IMR-90 (cell line): ENCODE measurements around the gene NPLOC4. TPM values are rescaled to one million over a fixed set of nuclear protein-coding genes. Genes with fewer than 3 reads are reported as not detected.

Experiments
- ATAC-seq: fragments of 200-7000 bp; cut with Tn5 transposase; 2 replicates; pipeline ENCODE4 v1.9.1; 2020; ENCODE audit warnings: low read depth, mild to moderate bottlenecking, moderate library complexity
- BruUV-seq: library from RNA; stranded (reverse); fragments of 400-500 nt; replicated peaks from 2 replicates; lab custom pipeline; 2021; lab: Mats Ljungman, UMichigan
- CTCF ChIA-PET: fragments of 300-600 bp; formaldehyde crosslinking; extraction: SDS; loops from one replicate; lab custom pipeline; 2021; ENCODE audit warnings: antibody characterized with exemption; lab: Yijun Ruan, JAX
- POLR2A ChIA-PET: fragments of 300-600 bp; sonication (Branson Sonifier 250); formaldehyde crosslinking; loops from one replicate; lab custom pipeline; 2022; ENCODE audit warnings: antibody characterized with exemption; ENCODE audit not compliant: unreplicated experiment; lab: Charles Lee
- DNase-seq: peaks from one replicate; pipeline ENCODE4 v3.0.0; 2013
- H2AFZ ChIP-seq: replicated peaks from 2 replicates; pipeline ENCODE3; 2013; ENCODE audit warnings: low read length, mild to moderate bottlenecking; ENCODE audit not compliant: poor library complexity
- H2AK5ac ChIP-seq: 2 replicates; pipeline ENCODE4 v1.6.1; 2013; ENCODE audit warnings: low read depth, low read length, inconsistent platforms
- H2AK9ac ChIP-seq: replicated peaks from 2 replicates; pipeline ENCODE3; 2013; ENCODE audit warnings: mild to moderate bottlenecking, low read depth, low read length, moderate library complexity; ENCODE audit not compliant: poor library complexity
- H2BK120ac ChIP-seq: 2 replicates; pipeline ENCODE4 v1.6.1; 2013; ENCODE audit warnings: low read depth, low read length, inconsistent platforms
- H2BK15ac ChIP-seq: 3 replicates; pipeline ENCODE4 v1.6.1; 2013; ENCODE audit warnings: low read depth, low read length, inconsistent platforms
- H2BK20ac ChIP-seq: 2 replicates; pipeline ENCODE4 v1.6.1; 2013; ENCODE audit warnings: low read depth, mild to moderate bottlenecking, inconsistent platforms, low read length, moderate library complexity
- H2BK5ac ChIP-seq: 2 replicates; pipeline ENCODE4 v1.6.1; 2013; ENCODE audit warnings: mild to moderate bottlenecking, low read depth, low read length, inconsistent platforms; ENCODE audit not compliant: poor library complexity, severe bottlenecking
- H3K14ac ChIP-seq: replicated peaks from 2 replicates; pipeline ENCODE4 v1.6.1; 2013; ENCODE audit warnings: low read depth, low read length, inconsistent platforms
- H3K18ac ChIP-seq: 2 replicates; pipeline ENCODE4 v1.6.1; 2013; ENCODE audit warnings: low read depth, low read length, control low read depth
- H3K23ac ChIP-seq: 2 replicates; pipeline ENCODE4 v1.6.1; 2013; ENCODE audit warnings: low read depth, low read length, inconsistent platforms
- H3K27ac ChIP-seq: 2 replicates; pipeline ENCODE4 v1.5.1; 2013; ENCODE audit warnings: mild to moderate bottlenecking, control low read depth, low read length; ENCODE audit not compliant: insufficient read depth
- H3K27me3 ChIP-seq: 2 replicates; pipeline ENCODE4 v1.6.1; 2013; ENCODE audit warnings: low read length; ENCODE audit not compliant: control insufficient read depth, insufficient read depth
- H3K36me3 ChIP-seq: 2 replicates; pipeline ENCODE4 v1.6.1; 2013; ENCODE audit warnings: low read length, mixed read lengths; ENCODE audit not compliant: control insufficient read depth, insufficient read depth
- H3K4ac ChIP-seq: 2 replicates; pipeline ENCODE4 v1.6.1; 2013; ENCODE audit warnings: low read depth, low read length, inconsistent platforms
- H3K4me1 ChIP-seq: 2 replicates; pipeline ENCODE4 v1.6.1; 2013; ENCODE audit warnings: low read length, mixed read lengths; ENCODE audit not compliant: control insufficient read depth, insufficient read depth
- H3K4me2 ChIP-seq: 2 replicates; pipeline ENCODE4 v1.6.1; 2013; ENCODE audit warnings: low read depth, mild to moderate bottlenecking, control low read depth, low read length, moderate library complexity
- H3K4me3 ChIP-seq: 2 replicates; pipeline ENCODE4 v1.5.1; 2013; ENCODE audit warnings: low read depth, mild to moderate bottlenecking, control low read depth, low read length, moderate library complexity; ENCODE audit not compliant: insufficient read depth
- H3K56ac ChIP-seq: 2 replicates; pipeline ENCODE4 v1.6.1; 2013; ENCODE audit warnings: low read length, inconsistent platforms; ENCODE audit not compliant: insufficient read depth; ENCODE audit errors: extremely low read depth
- H3K79me1 ChIP-seq, 2 experiments: 2 replicates each; pipeline ENCODE4 v1.6.1; 2013; ENCODE audit warnings: low read length in 2 of 2, inconsistent platforms in 1 of 2, low read depth in 1 of 2
- H3K9ac ChIP-seq: 2 replicates; pipeline ENCODE4 v1.6.1; 2013; ENCODE audit warnings: low read depth, low read length, control low read depth
- H3K9me1 ChIP-seq: 2 replicates; pipeline ENCODE4 v1.6.1; 2013; ENCODE audit warnings: low read length, inconsistent platforms; ENCODE audit not compliant: insufficient read depth
- H3K9me3 ChIP-seq: 2 replicates; pipeline ENCODE4 v1.6.1; 2013; ENCODE audit warnings: low read length; ENCODE audit not compliant: control insufficient read depth, insufficient read depth
- H4K20me1 ChIP-seq: 2 replicates; pipeline ENCODE4 v1.6.1; 2013; ENCODE audit warnings: low read length, inconsistent platforms; ENCODE audit not compliant: insufficient read depth
- H4K5ac ChIP-seq: 2 replicates; pipeline ENCODE4 v1.6.1; 2013; ENCODE audit warnings: mild to moderate bottlenecking, low read depth, low read length, control low read depth
- H4K8ac ChIP-seq, 2 experiments: 2 replicates each; pipeline ENCODE4 v1.6.1; 2013; ENCODE audit warnings: low read depth in 2 of 2, low read length in 2 of 2, control low read depth in 1 of 2, inconsistent platforms in 1 of 2
- H4K91ac ChIP-seq: 2 replicates; pipeline ENCODE4 v1.6.1; 2013; ENCODE audit warnings: low read depth, low read length, inconsistent platforms; ENCODE audit not compliant: insufficient read depth
- CHD1 ChIP-seq: IDR thresholded peaks from 2 replicates; pipeline ENCODE4 v1.6.1; 2012; ENCODE audit warnings: low read depth, low read length, improper control_type of control experiment
- CTCF ChIP-seq: conservative IDR thresholded peaks from 2 replicates; pipeline ENCODE4 v1.5.1; 2012; ENCODE audit warnings: mild to moderate bottlenecking, low read depth, low read length, improper control_type of control experiment
- FOS ChIP-seq: fragments of 150-350 bp; IDR thresholded peaks from 2 replicates; pipeline ENCODE4 v1.6.1; 2016; ENCODE audit warnings: low read depth, low read length
- MAZ ChIP-seq: IDR thresholded peaks from 2 replicates; pipeline ENCODE4 v1.6.1; 2012; ENCODE audit warnings: low read depth, mild to moderate bottlenecking, low read length, improper control_type of control experiment, moderate library complexity, borderline replicate concordance
- NFE2L2 ChIP-seq: fragments of 150-350 bp; IDR thresholded peaks from 2 replicates; pipeline ENCODE4 v1.6.1; 2016; ENCODE audit warnings: low read depth, mild to moderate bottlenecking, low read length
- POLR2A ChIP-seq: IDR thresholded peaks from 2 replicates; pipeline ENCODE4 v1.6.1; 2012; ENCODE audit warnings: mild to moderate bottlenecking, low read depth, low read length
- RAD21 ChIP-seq: IDR thresholded peaks from 2 replicates; pipeline ENCODE4 v1.6.1; 2012; ENCODE audit warnings: low read length, improper control_type of control experiment
- RFX5 ChIP-seq: IDR thresholded peaks from 2 replicates; pipeline ENCODE4 v1.8.0; 2012; ENCODE audit warnings: low read depth, mild to moderate bottlenecking, low read length, moderate library complexity
- SMC3 ChIP-seq: fragments of 150-350 bp; IDR thresholded peaks from 2 replicates; pipeline ENCODE4 v1.6.1; 2016; ENCODE audit warnings: low read depth, mild to moderate bottlenecking, antibody characterized with exemption, low read length, moderate library complexity
- WGBS, 2 experiments: methylation state at CpG; one replicate each; pipeline versions ENCODE4 v1.1.5 to v1.1.7; 2013; ENCODE audit warnings: missing lambda C conversion rate in 2 of 2; ENCODE audit not compliant: insufficient read length in 1 of 2; ENCODE audit errors: extremely low coverage in 2 of 2; 5-methylcytosine and 5-hydroxymethylcytosine counted together
- dilution Hi-C: fragments of 300-500 bp; cut with HindIII; formaldehyde crosslinking; loops from one replicate; pipeline ENCODE4 v1.14.3; 2018; ENCODE audit warnings: low sequenced_read_pairs; ENCODE audit not compliant: unreplicated experiment
- in situ Hi-C: fragments of 300-500 bp; cut with MboI; formaldehyde crosslinking; loops from 3 replicates; pipeline ENCODE4 v1.14.3; 2019; ENCODE audit warnings: low sequenced_read_pairs, inconsistent platforms, mixed read lengths
- intact Hi-C: fragments of 100-400 bp; cut with micrococcal nuclease; formaldehyde crosslinking; loops from 2 replicates; pipeline ENCODE4 v1.10.0; 2022
- polyA plus RNA-seq, 3 experiments: library from polyadenylated mRNA; depleted of rRNA; stranded (reverse); fragments of >200 nt; gene quantifications; 2 replicates each; pipeline ENCODE4 v1.2.3, GENCODE V29; 2012; ENCODE audit warnings: low replicate concordance in 1 of 3
- total RNA-seq: library from RNA; depleted of rRNA; stranded (reverse); fragments of >200 nt; gene quantifications from 2 replicates; pipeline ENCODE4 v1.2.3, GENCODE V29; 2012
- TF ChIP-seq, protein P1 (sequence below): fragments of 150-350 bp; IDR thresholded peaks from 2 replicates; pipeline ENCODE4 v1.6.1; 2016; ENCODE audit warnings: low read depth, mild to moderate bottlenecking, low read length, moderate library complexity, borderline replicate concordance

NPLOC4 gene
- total and polyA plus RNA-seq, 2 of the 4 experiments (the other 2 are of a cell fraction) = 70.4 to 78.3 TPM

- POLR2A ChIA-PET = no interaction called here
- H3K36me3 ChIP-seq = peaks cover 51% of the 10 kb centered on the region
These were observed 64.2 kb downstream of the NPLOC4 start for GRCh38 chr17:81572563-81573168.

More at GRCh38 chr17:81572563-81573168, 64.2 kb downstream of the NPLOC4 start:
- TF ChIP-seq, protein P1, sequence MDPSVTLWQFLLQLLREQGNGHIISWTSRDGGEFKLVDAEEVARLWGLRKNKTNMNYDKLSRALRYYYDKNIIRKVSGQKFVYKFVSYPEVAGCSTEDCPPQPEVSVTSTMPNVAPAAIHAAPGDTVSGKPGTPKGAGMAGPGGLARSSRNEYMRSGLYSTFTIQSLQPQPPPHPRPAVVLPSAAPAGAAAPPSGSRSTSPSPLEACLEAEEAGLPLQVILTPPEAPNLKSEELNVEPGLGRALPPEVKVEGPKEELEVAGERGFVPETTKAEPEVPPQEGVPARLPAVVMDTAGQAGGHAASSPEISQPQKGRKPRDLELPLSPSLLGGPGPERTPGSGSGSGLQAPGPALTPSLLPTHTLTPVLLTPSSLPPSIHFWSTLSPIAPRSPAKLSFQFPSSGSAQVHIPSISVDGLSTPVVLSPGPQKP = no peak
- TF ChIP-seq CTCF = no peak
- TF ChIP-seq RFX5 = no peak
- TF ChIP-seq RAD21 = no peak
- no peak for TF ChIP-seq FOS
- TF ChIP-seq SMC3 = no peak
- no peak for TF ChIP-seq CHD1
- TF ChIP-seq MAZ = no peak
- no peak for TF ChIP-seq NFE2L2
- no peak for TF ChIP-seq POLR2A
- H2BK120ac ChIP-seq = no peak overlapping the region
- dilution Hi-C loops = no loop called here
- H3K18ac ChIP-seq = no peak overlapping the region
- H2AFZ ChIP-seq = no peak overlapping the region
- no peak overlapping the region for H4K91ac ChIP-seq
- H3K4me1 ChIP-seq = peaks cover 27% of the 10 kb centered on the region
- H3K79me1 ChIP-seq = peaks cover 48 to 93% of the 10 kb centered on the region in 2 experiments
- CTCF ChIA-PET = no interaction called here
- no peak overlapping the region for H2BK20ac ChIP-seq
- H2AK5ac ChIP-seq = no peak overlapping the region
- H2BK15ac ChIP-seq = no peak overlapping the region
- no peak overlapping the region for H3K23ac ChIP-seq
- H3K56ac ChIP-seq = no peak overlapping the region
- H3K4me3 ChIP-seq = no peak overlapping the region
- in situ Hi-C loops = no loop called here
- no peak overlapping the region for H2BK5ac ChIP-seq
- peaks cover 40% of the 10 kb centered on the region for H3K9me1 ChIP-seq
- H3K27ac ChIP-seq = no peak overlapping the region
- no peaks in the 10 kb centered on the region for H3K9me3 ChIP-seq
- BruUV-seq = no TSS peak
- no peaks in the 10 kb centered on the region for H3K27me3 ChIP-seq
- ATAC-seq = no peak
- H3K4me2 ChIP-seq = no peak overlapping the region
- peaks cover 18% of the 10 kb centered on the region for H4K20me1 ChIP-seq
- H3K4ac ChIP-seq = no peak overlapping the region
- H3K14ac ChIP-seq = no peak overlapping the region
- intact Hi-C loops = no loop called here
- 97% methylated on average over 6 of the region's 12 CpGs; no CpG with 5 or more reads in 1 of the 2 experiments for whole genome bisulfite sequencing, 2 experiments
- H4K5ac ChIP-seq = no peak overlapping the region
- DNase-seq = no peak
- H2AK9ac ChIP-seq = peak overlapping the region; percentile 55
- H3K9ac ChIP-seq = no peak overlapping the region
- no peak overlapping the region for H4K8ac ChIP-seq
